Lower leg skin (tissue), 4 donors: ENCODE measurements around the gene SERTM1. TPM values are rescaled to one million over a fixed set of nuclear protein-coding genes. Genes with fewer than 3 reads are reported as not detected.

ENCODE experiments used
- DNase-seq, 2 donors: peaks; one replicate each; pipeline ENCODE4 v3.0.0-alpha.2; 2019; ENCODE audit warnings: low spot score in 2 of 2
- H3K4me3 ChIP-seq: fragments of 200-600 bp; sonication (generic); 2 replicates; pipeline ENCODE4 v1.5.1; 2017; ENCODE audit warnings: mild to moderate bottlenecking, low read depth; ENCODE audit not compliant: poor library complexity, severe bottlenecking
- CTCF ChIP-seq, 3 donors: fragments of 450-650 bp; IDR thresholded peaks; one replicate each; pipeline ENCODE4 v1.5.1; 2016; ENCODE audit warnings: antibody characterized with exemption in 3 of 3, mild to moderate bottlenecking in 3 of 3, moderate library complexity in 2 of 3
- POLR2A ChIP-seq, 2 donors: fragments of 450-650 bp; IDR thresholded peaks; one replicate each; pipeline ENCODE4 v1.6.1; 2016 to 2017; ENCODE audit warnings: antibody characterized with exemption in 2 of 2, mild to moderate bottlenecking in 1 of 2, moderate library complexity in 1 of 2
- WGBS, 2 donors: methylation state at CpG; one replicate each; pipeline ENCODE4 v1.1.5; 2018; 5-methylcytosine and 5-hydroxymethylcytosine counted together
- intact Hi-C: fragments of 100-400 bp; cut with DNase I; formaldehyde crosslinking; loops from one replicate; pipeline ENCODE4 v1.15.0; 2023; ENCODE audit warnings: low total_unique reads
- total RNA-seq, 4 donors: library from RNA; depleted of rRNA; stranded (reverse); fragments of >200 nt; gene quantifications; one replicate each; pipeline ENCODE4 v1.1.0, GENCODE V29; 2016

Gene SERTM1
- total RNA-seq, 4 donors from 2014 or later: not detected

GRCh38 chr13:36674337-36675212, 755 bp downstream of the SERTM1 start:
- DNase-seq: no peak
- H3K4me3 ChIP-seq: no peak overlapping the region
- no peak for TF ChIP-seq CTCF (IDR thresholded peaks at IDR 0.05)
- TF ChIP-seq POLR2A (IDR thresholded peaks at IDR 0.05): no peak
- 7 to 11% methylated on average over 33 of the region's 33 CpGs for WGBS, 2 donors
- intact Hi-C loops: no loop called here

GRCh38 chr13:36675213-36675536, 1.4 kb downstream of the SERTM1 start:
- TF ChIP-seq CTCF (IDR thresholded peaks at IDR 0.05): no peak
- TF ChIP-seq POLR2A (IDR thresholded peaks at IDR 0.05): no peak
- H3K4me3 ChIP-seq: no peak overlapping the region
- DNase-seq: no peak
- 27 to 38% methylated on average over 11 of the region's 11 CpGs for WGBS, 2 donors
- intact Hi-C loops: no loop called here

GRCh38 chr13:36680913-36681312, 7.1 kb downstream of the SERTM1 start:
- no peak overlapping the region for H3K4me3 ChIP-seq
- WGBS, 2 donors: 26 to 28% methylated on average over 6 of the region's 6 CpGs
- no peak for DNase-seq
- intact Hi-C loops: no loop called here
- no peak for TF ChIP-seq CTCF (IDR thresholded peaks at IDR 0.05)
- TF ChIP-seq POLR2A (IDR thresholded peaks at IDR 0.05): no peak

GRCh38 chr13:36681894-36682624, 8.2 kb downstream of the SERTM1 start:
- intact Hi-C loops: no loop called here

GRCh38 chr13:36683701-36684100, 9.9 kb downstream of the SERTM1 start:
- DNase-seq: no peak
- intact Hi-C loops: no loop called here
- H3K4me3 ChIP-seq: no peak overlapping the region
- WGBS, 2 donors: 84 to 89% methylated on average over 6 of the region's 6 CpGs
- no peak for TF ChIP-seq POLR2A (IDR thresholded peaks at IDR 0.05)
- TF ChIP-seq CTCF (IDR thresholded peaks at IDR 0.05): no peak

More at GRCh38 chr13:36681894-36682624, 8.2 kb downstream of the SERTM1 start:
- no peak overlapping the region for H3K4me3 ChIP-seq
- no peak for DNase-seq
- TF ChIP-seq CTCF (IDR thresholded peaks at IDR 0.05) (no peak), POLR2A (IDR thresholded peaks at IDR 0.05) (no peak)
